ENCODE data around the gene ADAMTS3.

DNA sequence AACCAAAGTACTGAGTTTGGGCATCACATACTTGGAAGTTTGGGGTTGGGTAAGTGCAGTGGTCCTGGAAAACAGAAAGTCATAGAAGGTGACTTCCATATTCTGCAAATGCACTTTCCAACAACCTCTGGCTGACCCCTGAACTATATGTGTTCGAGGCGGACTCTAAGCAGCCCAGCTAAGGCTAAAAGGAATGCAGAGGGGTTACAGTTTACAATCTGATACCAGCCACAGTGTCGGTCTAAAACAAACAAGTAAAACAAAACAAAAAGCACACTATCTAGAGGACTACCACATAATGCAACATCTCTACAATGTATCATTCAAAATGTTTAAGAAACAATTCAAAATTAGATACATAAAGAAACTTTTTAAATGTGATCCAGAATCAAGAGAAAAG, 185.6 kb downstream of the ADAMTS3 start:
- TF ChIP-seq, protein P1, sequence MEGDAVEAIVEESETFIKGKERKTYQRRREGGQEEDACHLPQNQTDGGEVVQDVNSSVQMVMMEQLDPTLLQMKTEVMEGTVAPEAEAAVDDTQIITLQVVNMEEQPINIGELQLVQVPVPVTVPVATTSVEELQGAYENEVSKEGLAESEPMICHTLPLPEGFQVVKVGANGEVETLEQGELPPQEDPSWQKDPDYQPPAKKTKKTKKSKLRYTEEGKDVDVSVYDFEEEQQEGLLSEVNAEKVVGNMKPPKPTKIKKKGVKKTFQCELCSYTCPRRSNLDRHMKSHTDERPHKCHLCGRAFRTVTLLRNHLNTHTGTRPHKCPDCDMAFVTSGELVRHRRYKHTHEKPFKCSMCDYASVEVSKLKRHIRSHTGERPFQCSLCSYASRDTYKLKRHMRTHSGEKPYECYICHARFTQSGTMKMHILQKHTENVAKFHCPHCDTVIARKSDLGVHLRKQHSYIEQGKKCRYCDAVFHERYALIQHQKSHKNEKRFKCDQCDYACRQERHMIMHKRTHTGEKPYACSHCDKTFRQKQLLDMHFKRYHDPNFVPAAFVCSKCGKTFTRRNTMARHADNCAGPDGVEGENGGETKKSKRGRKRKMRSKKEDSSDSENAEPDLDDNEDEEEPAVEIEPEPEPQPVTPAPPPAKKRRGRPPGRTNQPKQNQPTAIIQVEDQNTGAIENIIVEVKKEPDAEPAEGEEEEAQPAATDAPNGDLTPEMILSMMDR (IDR thresholded peaks at IDR 0.05; ENCODE audit: poor library complexity, severe bottlenecking) = no peak
- TF ChIP-seq POLR2AphosphoS5 (IDR thresholded peaks at IDR 0.05) = no peak
